Occipital lobe (tissue), 2 donors: ENCODE measurements around the gene STARD7. TPM values are rescaled to one million over a fixed set of nuclear protein-coding genes. Genes with fewer than 3 reads are reported as not detected.

Experiments used
- DNase-seq: peaks from one replicate; lab custom pipeline; 2025; lab: John Stamatoyannopoulos, UW
- total RNA-seq: library from RNA; depleted of rRNA; stranded (reverse); fragments of >200 nt; gene quantifications from one replicate; pipeline ENCODE4 v1.2.3, GENCODE V29; 2014

The STARD7 gene
- total RNA-seq, 1 donor from 2014 or later = 165 TPM

GRCh38 chr2:96198921-96199320, 9.7 kb downstream of the STARD7 start:
- no peak for DNase-seq

- DNase-seq = no peak
Observed at GRCh38 chr2:96197546-96198255, 10.9 kb downstream of the STARD7 start.

DNA sequence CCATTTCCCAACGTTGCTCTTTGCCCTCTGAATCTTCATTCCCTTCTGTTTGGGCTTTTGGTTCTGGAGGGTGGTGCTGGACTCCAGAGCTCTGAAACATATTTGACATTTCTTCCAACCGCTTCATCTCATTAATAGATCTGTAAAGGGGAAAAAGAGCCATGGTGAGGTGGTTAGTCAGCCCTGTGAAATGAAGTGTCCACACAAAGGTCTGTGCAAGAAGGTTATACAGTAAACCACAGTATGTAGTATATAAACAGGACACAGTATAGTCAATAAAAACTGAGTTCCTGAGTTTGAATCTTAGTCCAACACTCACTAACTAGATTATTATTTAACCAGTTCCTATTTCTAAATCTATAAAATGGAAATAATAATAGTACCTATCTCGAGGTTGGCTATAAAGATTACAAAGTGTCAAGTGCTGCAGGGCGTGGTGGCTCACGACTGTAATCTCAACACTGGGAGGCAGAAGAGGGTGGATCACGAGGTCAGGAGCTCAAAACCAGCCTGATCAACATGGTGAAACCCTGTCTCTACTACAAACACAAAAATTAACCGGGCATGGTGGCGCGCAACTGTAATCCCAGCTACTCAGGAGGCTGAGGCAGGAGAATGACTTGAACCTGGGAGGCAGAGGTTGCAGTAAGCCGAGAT, 13.1 kb downstream of the STARD7 start:
- no peak for DNase-seq

- DNase-seq = no peak
Observed at GRCh38 chr2:96191937-96192670, 16.5 kb downstream of the STARD7 start.

- no peak for DNase-seq
Observed at GRCh38 chr2:96188821-96189526, 19.7 kb downstream of the STARD7 start.

GRCh38 chr2:96186562-96186961, 22.1 kb downstream of the STARD7 start:
- no peak for DNase-seq

GRCh38 chr2:96185516-96185915, 23.1 kb downstream of the STARD7 start:
- DNase-seq = no peak

DNA sequence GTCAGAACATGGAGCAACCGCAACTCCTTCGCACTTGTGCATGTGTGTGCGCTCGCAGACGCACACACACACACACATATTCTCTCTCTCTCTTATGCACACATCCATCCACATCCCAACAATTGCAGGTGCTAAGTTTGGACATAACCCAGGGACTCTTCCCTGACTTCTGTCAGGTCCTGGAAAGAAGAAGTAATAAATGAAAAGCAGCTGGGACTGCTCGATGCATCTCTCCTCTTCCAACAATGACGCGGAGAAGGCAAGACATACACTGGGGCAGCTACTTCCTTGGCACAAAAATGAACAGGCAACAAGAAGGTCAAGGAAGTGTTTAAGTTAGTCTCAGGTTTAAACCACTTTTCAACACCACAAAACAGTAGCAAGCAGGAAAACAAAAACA, 23.6 kb downstream of the STARD7 start:
- no peak for DNase-seq

DNA sequence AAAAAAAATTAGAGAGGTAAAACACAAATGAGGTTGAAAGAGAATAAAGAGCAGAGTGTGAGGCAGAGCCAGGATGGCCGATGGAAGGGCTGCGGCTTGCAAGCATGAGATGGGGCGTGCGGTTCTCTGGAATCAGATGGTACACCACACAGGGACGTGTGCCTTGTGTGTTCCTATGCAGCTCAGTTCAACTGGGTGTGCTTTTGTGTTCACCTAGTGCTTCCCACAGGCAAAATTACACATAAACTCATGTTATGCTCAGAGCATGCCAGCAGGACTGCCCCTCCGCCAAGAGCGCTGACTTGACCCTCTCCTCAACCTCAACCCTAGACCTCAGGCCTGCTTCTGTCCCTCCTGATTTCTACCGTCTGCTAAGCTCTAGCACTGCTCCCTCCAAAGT, 24.4 kb downstream of the STARD7 start:
- DNase-seq = no peak

GRCh38 chr2:96181529-96181928, 27.1 kb downstream of the STARD7 start:
- DNase-seq = no peak

- DNase-seq = no peak
Observed at GRCh38 chr2:96180521-96180920, 28.1 kb downstream of the STARD7 start.

- no peak for DNase-seq
Observed at GRCh38 chr2:96180002-96180401, 28.6 kb downstream of the STARD7 start.

- DNase-seq = no peak
Observed at GRCh38 chr2:96176661-96177060, 32.0 kb downstream of the STARD7 start.

DNA sequence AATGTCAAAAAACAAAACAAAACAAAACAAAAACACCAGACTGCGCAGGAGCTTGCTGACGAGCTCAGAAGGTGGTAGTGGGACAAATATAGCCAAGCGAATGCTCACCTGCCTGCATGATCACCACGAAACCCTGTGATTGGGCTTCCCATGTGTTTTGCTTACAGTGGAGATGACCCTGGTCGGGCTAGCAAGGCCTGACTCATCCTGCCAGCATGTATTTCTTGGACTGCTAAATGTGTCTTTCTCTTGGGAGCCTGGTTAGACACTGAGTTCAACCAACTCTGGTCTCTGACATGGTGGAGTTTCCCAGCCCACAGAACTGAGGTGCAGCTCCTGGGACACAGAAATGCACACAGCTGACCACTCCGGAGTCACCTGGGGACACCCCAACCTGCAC, 32.7 kb downstream of the STARD7 start:
- no peak for DNase-seq

DNA sequence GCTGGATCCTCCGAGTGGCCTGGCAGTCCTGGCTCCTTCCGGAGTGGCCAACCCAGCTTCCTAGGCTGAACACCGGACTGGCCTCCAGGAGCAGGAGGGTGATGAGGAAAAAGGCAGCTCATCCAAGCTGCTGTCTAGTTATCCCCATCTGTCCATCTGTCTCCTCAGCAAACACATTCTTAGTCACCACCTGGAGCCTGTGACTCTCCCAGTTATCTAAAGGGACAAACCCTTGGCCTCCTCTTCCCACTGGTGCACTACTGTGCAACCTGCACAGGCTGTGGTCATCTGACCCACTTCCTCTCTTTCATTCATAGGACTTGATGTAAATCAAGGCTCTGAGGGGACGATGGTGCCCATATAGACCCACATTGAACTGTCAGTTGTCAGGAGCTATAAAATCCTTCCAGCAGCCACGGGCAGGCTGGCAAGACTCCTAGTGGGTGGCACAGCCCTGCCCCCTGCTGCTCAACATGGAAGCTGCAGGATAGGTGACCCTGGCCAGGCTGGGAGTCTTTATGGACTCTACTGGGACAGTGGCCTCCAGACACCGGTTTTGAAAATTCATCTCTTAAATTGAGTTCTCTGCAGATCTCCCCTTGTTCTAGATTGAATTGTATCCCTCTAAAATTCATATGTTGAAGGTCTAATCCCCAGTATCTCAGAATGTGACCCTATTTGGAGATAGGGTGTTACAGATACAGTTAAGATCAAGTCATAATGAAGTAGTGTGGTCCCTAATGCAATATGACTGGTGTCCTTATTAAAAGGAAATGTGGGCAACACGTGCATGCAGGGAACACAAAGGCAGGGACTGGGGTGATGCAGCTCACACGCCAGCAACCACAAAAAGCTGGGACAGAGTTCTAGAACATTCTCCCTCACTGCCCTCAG, 34.1 kb downstream of the STARD7 start:
- DNase-seq = peak; percentile 54

DNA sequence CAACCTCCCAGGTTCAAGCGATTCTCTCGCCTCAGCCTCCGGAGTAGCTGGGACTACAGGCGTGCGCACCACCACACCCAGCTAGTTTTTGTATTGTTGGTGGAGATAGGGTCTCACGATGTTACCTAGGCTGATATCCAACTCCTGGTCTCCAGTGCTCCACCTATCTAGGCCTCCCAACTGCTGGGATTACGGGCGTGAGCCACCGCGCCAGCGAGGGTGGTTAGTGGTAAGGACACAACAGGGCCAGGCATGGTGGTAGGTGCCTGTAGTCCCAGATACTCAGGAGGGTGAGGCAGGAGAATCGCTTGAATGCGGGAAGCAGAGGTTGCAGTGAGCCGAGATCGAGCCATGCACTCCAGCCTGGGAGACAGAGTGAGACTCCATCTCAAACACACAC, 36.8 kb downstream of the STARD7 start:
- no peak for DNase-seq

DNA sequence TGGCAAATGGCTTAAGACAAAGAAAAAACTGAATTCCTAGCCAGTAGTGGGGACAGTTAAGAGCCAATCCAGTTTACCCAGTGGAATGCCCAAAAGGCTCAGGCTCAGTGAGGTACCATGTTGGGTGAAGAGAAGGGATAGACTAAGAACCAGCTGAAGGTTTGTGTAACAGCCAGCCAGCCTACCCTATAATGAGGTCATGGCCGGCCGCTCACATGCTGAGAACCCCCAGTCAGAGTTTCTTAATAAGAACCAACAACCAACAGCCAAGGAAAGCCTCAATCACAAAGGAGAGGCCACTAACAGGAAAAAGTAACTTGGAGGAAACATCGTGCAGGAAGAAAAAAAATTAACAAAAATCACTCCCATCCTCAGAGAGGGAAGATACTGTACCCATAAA, 38.0 kb downstream of the STARD7 start:
- no peak for DNase-seq

DNA sequence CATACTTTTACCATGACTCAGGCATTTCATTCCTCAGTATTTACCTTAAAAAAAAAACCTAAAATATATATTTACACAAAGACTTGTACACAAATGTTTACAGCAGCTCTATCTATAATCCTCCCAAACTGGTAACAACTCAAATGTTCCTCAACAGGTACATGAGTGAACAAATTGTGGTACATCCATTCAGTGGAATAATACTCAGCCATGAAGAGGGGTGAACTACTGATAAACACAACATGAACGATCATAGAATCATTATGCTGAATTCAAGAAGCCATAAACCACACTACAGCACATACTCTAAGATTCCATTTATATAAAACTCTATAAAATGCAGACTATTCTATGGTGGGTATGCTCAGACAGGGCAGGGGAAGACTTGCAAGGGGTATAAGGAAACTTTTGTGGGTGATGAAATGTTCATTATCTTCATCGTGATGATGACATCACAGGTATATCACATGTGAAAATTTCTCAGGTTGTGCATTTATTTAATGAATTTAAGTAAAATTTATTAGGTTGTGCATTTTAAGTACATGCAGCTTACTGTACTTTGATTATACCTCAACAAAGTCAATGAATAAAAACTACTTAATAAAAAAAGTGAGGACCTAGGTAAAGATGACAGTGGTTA, 38.6 kb downstream of the STARD7 start:
- no peak for DNase-seq

- no peak for DNase-seq
Observed at GRCh38 chr2:96167407-96168013, 41.1 kb downstream of the STARD7 start.
